ENCODE data around the gene NRP2. TPM values are rescaled to one million over a fixed set of nuclear protein-coding genes. Genes with fewer than 3 reads are reported as not detected.

NRP2 gene
- total RNA-seq, 1 experiment from 2014 or later = 31.0 TPM

DNA sequence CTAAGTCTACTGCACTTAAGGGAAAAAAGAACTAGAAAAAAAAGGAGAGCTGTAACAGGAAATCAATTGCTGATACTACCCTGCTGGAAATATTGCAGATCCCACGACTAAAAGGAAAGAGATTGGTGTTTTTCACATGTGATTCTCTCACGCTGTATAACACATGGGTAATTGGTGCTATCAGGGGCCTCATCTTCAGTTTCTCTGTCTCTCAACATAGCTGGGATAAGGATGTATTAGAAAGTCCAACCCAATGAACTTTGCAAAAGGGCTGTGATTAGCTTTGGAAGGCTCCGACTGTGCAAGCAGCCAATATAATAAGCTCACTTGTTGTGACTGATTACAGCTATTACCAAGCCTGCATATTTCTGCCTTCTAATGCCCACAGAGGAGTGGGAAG, 133.4 kb downstream of the NRP2 start:
- H3K4me1 ChIP-seq (replicated peaks; ENCODE audit: insufficient read depth) = peaks cover 9% of the 10 kb centered on the region
- no peak for DNase-seq
- no peaks in the 10 kb centered on the region for H3K79me2 ChIP-seq (ENCODE audit: low read depth)
- H4K20me1 ChIP-seq (ENCODE audit: insufficient read depth) = no peaks in the 10 kb centered on the region
- H3K9me2 ChIP-seq (ENCODE audit: insufficient read depth) = no peaks in the 10 kb centered on the region
- H3K4me2 ChIP-seq = no peak overlapping the region
- no peak overlapping the region for H3K27ac ChIP-seq
- no peaks in the 10 kb centered on the region for H3K9me3 ChIP-seq (ENCODE audit: insufficient read depth, low read depth)
- H3K27me3 ChIP-seq (ENCODE audit: insufficient read depth, low read depth) = no peaks in the 10 kb centered on the region
- H3K36me3 ChIP-seq (ENCODE audit: low read depth) = no peaks in the 10 kb centered on the region
- no peak overlapping the region for H3K4me3 ChIP-seq
- TF ChIP-seq EZH2 (IDR thresholded peaks at IDR 0.05; ENCODE audit: low read depth) = no peak
- TF ChIP-seq, protein P1, sequence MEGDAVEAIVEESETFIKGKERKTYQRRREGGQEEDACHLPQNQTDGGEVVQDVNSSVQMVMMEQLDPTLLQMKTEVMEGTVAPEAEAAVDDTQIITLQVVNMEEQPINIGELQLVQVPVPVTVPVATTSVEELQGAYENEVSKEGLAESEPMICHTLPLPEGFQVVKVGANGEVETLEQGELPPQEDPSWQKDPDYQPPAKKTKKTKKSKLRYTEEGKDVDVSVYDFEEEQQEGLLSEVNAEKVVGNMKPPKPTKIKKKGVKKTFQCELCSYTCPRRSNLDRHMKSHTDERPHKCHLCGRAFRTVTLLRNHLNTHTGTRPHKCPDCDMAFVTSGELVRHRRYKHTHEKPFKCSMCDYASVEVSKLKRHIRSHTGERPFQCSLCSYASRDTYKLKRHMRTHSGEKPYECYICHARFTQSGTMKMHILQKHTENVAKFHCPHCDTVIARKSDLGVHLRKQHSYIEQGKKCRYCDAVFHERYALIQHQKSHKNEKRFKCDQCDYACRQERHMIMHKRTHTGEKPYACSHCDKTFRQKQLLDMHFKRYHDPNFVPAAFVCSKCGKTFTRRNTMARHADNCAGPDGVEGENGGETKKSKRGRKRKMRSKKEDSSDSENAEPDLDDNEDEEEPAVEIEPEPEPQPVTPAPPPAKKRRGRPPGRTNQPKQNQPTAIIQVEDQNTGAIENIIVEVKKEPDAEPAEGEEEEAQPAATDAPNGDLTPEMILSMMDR (conservative IDR thresholded peaks at IDR 0.05) = no peak
- ChIA-PET POLR2A (ENCODE audit: unreplicated experiment) (no interaction called here), CTCF (no interaction called here)
- no peaks in the 10 kb centered on the region for H3F3A ChIP-seq (ENCODE audit: insufficient read depth, low read depth)
- no peak overlapping the region for H2AFZ ChIP-seq
- no TSS peak for BruUV-seq (replicated peaks)
- intact Hi-C loops (cut with micrococcal nuclease; ENCODE audit: unreplicated experiment) = no loop called here

DNA sequence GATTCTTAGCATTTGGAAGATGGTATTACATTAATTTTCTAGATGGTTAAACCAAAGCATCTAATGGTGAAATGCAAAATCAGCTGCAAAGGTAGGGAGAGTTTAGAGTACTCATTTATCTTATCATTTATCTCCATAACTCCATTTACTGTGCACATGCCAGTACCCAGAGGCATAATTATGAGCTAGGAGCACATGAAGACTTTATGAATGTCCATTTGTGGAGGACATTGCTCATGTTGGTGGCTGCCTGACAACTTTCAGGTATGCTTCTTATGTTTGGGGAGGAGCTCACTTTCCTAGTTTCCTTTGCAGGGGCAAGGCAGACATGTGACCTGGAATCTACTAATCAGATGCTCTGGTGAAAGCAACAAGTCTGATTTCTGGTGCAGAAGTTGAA, 134.0 kb downstream of the NRP2 start:
- H3K9me2 ChIP-seq (ENCODE audit: insufficient read depth) = no peaks in the 10 kb centered on the region
- peaks cover 9% of the 10 kb centered on the region for H3K4me1 ChIP-seq (replicated peaks; ENCODE audit: insufficient read depth)
- TF ChIP-seq, protein P1 (conservative IDR thresholded peaks at IDR 0.05) = no peak
- no peak for TF ChIP-seq EZH2 (IDR thresholded peaks at IDR 0.05; ENCODE audit: low read depth)
- H3K36me3 ChIP-seq (ENCODE audit: low read depth) = no peaks in the 10 kb centered on the region
- H3K4me2 ChIP-seq = 0 out of 2 replicates have a peak overlapping the region, but pooled peaks have one; percentile 34
- CTCF ChIA-PET = interaction anchor here (0.6 kb wide), 1 partner anchor 53 kb away, joined by 3 read pairs; no protein-coding TSS in a partner anchor
- DNase-seq = no peak
- no peak overlapping the region for H3K27ac ChIP-seq
- POLR2A ChIA-PET (ENCODE audit: unreplicated experiment) = interaction anchor here (0.7 kb wide), 1 partner anchor 29 kb away, joined by 6 read pairs; no protein-coding TSS in a partner anchor
- no peaks in the 10 kb centered on the region for H3K9me3 ChIP-seq (ENCODE audit: insufficient read depth, low read depth)
- no peaks in the 10 kb centered on the region for H3K79me2 ChIP-seq (ENCODE audit: low read depth)
- no TSS peak for BruUV-seq (replicated peaks)
- H4K20me1 ChIP-seq (ENCODE audit: insufficient read depth) = no peaks in the 10 kb centered on the region
- H3K4me3 ChIP-seq = no peak overlapping the region
- intact Hi-C loops (cut with micrococcal nuclease; ENCODE audit: unreplicated experiment) = no loop called here
- H3F3A ChIP-seq (ENCODE audit: insufficient read depth, low read depth) = no peaks in the 10 kb centered on the region
- no peaks in the 10 kb centered on the region for H3K27me3 ChIP-seq (ENCODE audit: insufficient read depth, low read depth)
- H2AFZ ChIP-seq = no peak overlapping the region

DNA sequence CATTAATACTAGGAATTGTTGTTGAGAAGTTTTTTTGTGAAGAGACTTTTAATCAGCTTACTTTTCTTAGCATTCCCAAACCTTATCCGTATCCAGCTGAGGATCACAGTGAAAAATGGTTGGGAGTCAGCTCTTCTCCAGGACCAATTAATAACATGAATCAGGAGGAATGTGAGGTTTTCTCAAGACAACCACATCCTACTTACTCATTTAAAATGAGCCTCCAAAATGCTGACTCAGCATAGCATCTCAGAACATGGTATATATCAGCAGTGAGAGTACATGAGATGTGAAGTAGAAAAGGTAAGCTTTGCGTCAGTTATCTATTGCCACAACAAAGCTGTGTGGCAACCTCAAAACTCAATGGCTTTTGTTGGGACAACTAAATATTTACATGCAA, 140.3 kb downstream of the NRP2 start:
- CTCF ChIA-PET = no interaction called here
- no peak overlapping the region for H3K27ac ChIP-seq
- no peaks in the 10 kb centered on the region for H3K9me2 ChIP-seq (ENCODE audit: insufficient read depth)
- no peaks in the 10 kb centered on the region for H3K79me2 ChIP-seq (ENCODE audit: low read depth)
- no peak overlapping the region for H3K4me2 ChIP-seq
- intact Hi-C loops (cut with micrococcal nuclease; ENCODE audit: unreplicated experiment) = no loop called here
- no peaks in the 10 kb centered on the region for H3K27me3 ChIP-seq (ENCODE audit: insufficient read depth, low read depth)
- no peak overlapping the region for H2AFZ ChIP-seq
- DNase-seq = no peak
- POLR2A ChIA-PET (ENCODE audit: unreplicated experiment) = interaction anchor here (0.5 kb wide), 1 partner anchor 1308 kb away, joined by 3 read pairs; no protein-coding TSS in a partner anchor
- TF ChIP-seq EZH2 (IDR thresholded peaks at IDR 0.05; ENCODE audit: low read depth) = no peak
- TF ChIP-seq, protein P1 (conservative IDR thresholded peaks at IDR 0.05) = no peak
- no peaks in the 10 kb centered on the region for H3K4me1 ChIP-seq (replicated peaks; ENCODE audit: insufficient read depth)
- H4K20me1 ChIP-seq (ENCODE audit: insufficient read depth) = no peaks in the 10 kb centered on the region
- H3K4me3 ChIP-seq = no peak overlapping the region
- no peaks in the 10 kb centered on the region for H3F3A ChIP-seq (ENCODE audit: insufficient read depth, low read depth)
- H3K9me3 ChIP-seq (ENCODE audit: insufficient read depth, low read depth) = no peaks in the 10 kb centered on the region
- no TSS peak for BruUV-seq (replicated peaks)
- no peaks in the 10 kb centered on the region for H3K36me3 ChIP-seq (ENCODE audit: low read depth)

Measured in PC-9 (cell line).